ENCODE measurements around the gene SPIB.

SPIB gene

GRCh38 chr19:50430888-50431342 is 12.2 kb downstream of the SPIB start:
- Mint-ChIP-seq H3K4me3 (peak overlapping the region; percentile 93 to 96 (median 94)), H3K27ac (peak overlapping the region; percentile 81 to 87 (median 83)), H3K27me3 (ENCODE audit: low read depth) (peaks cover 23% of the 10 kb centered on the region), H3K4me1 (peaks cover 29% of the 10 kb centered on the region), H3K9me3 (no peaks in the 10 kb centered on the region), H3K36me3 (ENCODE audit: low read depth) (no peaks in the 10 kb centered on the region)
- no peak for TF ChIP-seq CTCF (IDR thresholded peaks at IDR 0.05; ENCODE audit: unreplicated experiment in 3 of 3)

- H3K9me3 Mint-ChIP-seq: no peaks in the 10 kb centered on the region
- peaks cover 24% of the 10 kb centered on the region for H3K27me3 Mint-ChIP-seq (ENCODE audit: low read depth)
- H3K4me3 Mint-ChIP-seq: peak overlapping the region; percentile 93 to 96 (median 94)
- H3K27ac Mint-ChIP-seq: peak overlapping the region; percentile 81 to 87 (median 83)
- peaks cover 29% of the 10 kb centered on the region for H3K4me1 Mint-ChIP-seq
- TF ChIP-seq CTCF (IDR thresholded peaks at IDR 0.05; ENCODE audit: unreplicated experiment in 3 of 3): no peak
- H3K36me3 Mint-ChIP-seq (ENCODE audit: low read depth): no peaks in the 10 kb centered on the region
These were observed 12.8 kb downstream of the SPIB start for GRCh38 chr19:50431343-50432220.

GRCh38 chr19:50432221-50433028 is 13.7 kb downstream of the SPIB start, which contains the start of gene MYBPC2:
Gene MYBPC2 (plus strand): TSS chr19:50432892. CDS start chr19:50432954, 62 bp downstream.
- Mint-ChIP-seq H3K9me3 (no peaks in the 10 kb centered on the region), H3K4me3 (peak within 1 kb of the TSS; percentile 93 to 96 (median 94)), H3K4me1 (peaks cover 29% of the 10 kb centered on the region), H3K36me3 (ENCODE audit: low read depth) (no peaks in the 10 kb centered on the region), H3K27me3 (ENCODE audit: low read depth) (peaks cover 33% of the 10 kb centered on the region), H3K27ac (peak within 1 kb of the TSS; percentile 81 to 87 (median 83))
- TF ChIP-seq CTCF (IDR thresholded peaks at IDR 0.05; ENCODE audit: unreplicated experiment in 3 of 3): no peak

GRCh38 chr19:50433201-50434180 is 14.8 kb downstream of the SPIB start:
- Mint-ChIP-seq H3K27ac (peak overlapping the region; percentile 60 to 83 (median 80)), H3K4me1 (peaks cover 29% of the 10 kb centered on the region), H3K27me3 (ENCODE audit: low read depth) (peaks cover 34% of the 10 kb centered on the region), H3K9me3 (no peaks in the 10 kb centered on the region), H3K4me3 (peak overlapping the region; percentile 84 to 87 (median 85)), H3K36me3 (ENCODE audit: low read depth) (no peaks in the 10 kb centered on the region)
- TF ChIP-seq CTCF (IDR thresholded peaks at IDR 0.05; ENCODE audit: unreplicated experiment in 3 of 3): no peak

GRCh38 chr19:50434525-50434924 is 15.8 kb downstream of the SPIB start:
- H3K27me3 Mint-ChIP-seq (ENCODE audit: low read depth): peaks cover 24% of the 10 kb centered on the region
- no peaks in the 10 kb centered on the region for H3K36me3 Mint-ChIP-seq (ENCODE audit: low read depth)
- H3K27ac Mint-ChIP-seq: peak overlapping the region in 2 of 3 experiments; percentile 38 to 52
- H3K4me1 Mint-ChIP-seq: peaks cover 25% of the 10 kb centered on the region
- H3K4me3 Mint-ChIP-seq: peak overlapping the region; percentile 62 to 85 (median 65)
- no peak for TF ChIP-seq CTCF (IDR thresholded peaks at IDR 0.05; ENCODE audit: unreplicated experiment in 3 of 3)
- H3K9me3 Mint-ChIP-seq: no peaks in the 10 kb centered on the region
